ENCODE measurements around the gene HAUS3.
"Not testable (repeated sequence)": the region's sequence is repeated elsewhere in the genome, so short reads cannot be mapped to it uniquely, and the experiment has no call there.

DNA sequence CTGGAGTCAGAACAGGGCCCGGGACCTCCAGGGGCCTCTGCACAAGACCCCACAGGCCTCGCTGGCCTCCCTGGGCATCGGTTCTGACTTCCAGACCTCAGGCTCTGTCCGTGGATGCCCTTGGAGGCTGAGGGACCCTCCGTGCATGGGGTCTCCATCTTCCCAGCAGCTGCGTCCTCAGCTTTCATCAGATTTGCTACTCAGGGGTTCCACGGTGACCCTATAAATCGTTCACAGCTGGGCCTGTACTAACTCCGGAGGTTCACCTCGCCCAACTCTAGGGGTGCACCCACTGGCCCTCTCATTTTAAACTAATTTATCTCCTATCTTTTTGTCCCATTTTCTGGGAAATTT, 33.1 kb upstream of the HAUS3 start:
- not testable (repeated sequence) for TF ChIP-seq EZH2 (IDR thresholded peaks at IDR 0.05; ENCODE audit: borderline replicate concordance, low read depth, low read length, severe bottlenecking)
- TF ChIP-seq, protein P1, sequence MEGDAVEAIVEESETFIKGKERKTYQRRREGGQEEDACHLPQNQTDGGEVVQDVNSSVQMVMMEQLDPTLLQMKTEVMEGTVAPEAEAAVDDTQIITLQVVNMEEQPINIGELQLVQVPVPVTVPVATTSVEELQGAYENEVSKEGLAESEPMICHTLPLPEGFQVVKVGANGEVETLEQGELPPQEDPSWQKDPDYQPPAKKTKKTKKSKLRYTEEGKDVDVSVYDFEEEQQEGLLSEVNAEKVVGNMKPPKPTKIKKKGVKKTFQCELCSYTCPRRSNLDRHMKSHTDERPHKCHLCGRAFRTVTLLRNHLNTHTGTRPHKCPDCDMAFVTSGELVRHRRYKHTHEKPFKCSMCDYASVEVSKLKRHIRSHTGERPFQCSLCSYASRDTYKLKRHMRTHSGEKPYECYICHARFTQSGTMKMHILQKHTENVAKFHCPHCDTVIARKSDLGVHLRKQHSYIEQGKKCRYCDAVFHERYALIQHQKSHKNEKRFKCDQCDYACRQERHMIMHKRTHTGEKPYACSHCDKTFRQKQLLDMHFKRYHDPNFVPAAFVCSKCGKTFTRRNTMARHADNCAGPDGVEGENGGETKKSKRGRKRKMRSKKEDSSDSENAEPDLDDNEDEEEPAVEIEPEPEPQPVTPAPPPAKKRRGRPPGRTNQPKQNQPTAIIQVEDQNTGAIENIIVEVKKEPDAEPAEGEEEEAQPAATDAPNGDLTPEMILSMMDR (IDR thresholded peaks at IDR 0.05; ENCODE audit: borderline replicate concordance, extremely low read depth, low read length, poor library complexity, severe bottlenecking) = not testable (repeated sequence)
